ENCODE data around the gene GRID2IP. TPM values are rescaled to one million over a fixed set of nuclear protein-coding genes. Genes with fewer than 3 reads are reported as not detected.
"Not testable (repeated sequence)": the region's sequence is repeated elsewhere in the genome, so short reads cannot be mapped to it uniquely, and the experiment has no call there.

GRID2IP gene
- polyA plus RNA-seq, 4 donors: 0.51 to 1.5 (median 0.84) TPM

DNA sequence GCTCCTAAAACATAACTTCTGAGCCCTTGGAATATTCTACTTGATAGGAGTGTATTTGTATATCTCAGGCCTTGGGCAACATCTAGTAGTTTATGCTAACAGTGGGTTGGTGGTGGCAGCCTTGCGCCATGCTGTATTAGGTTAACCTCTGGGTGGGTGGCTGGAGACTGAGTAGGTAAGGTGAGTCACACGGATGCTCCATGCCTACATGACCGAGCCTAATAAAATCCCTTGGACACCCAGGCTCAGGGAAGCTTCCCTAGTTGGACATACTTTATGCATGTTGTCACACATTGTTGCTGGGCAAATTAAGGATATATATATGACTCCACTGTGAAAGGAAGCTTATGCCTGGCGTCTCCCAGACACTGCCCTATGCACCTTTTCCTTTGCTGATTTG lies 97.5 kb downstream of the GRID2IP start:
- no peak for DNase-seq (ENCODE audit: low read depth in 4 of 4, low spot score in 2 of 4)

GRCh38 chr7:6451224-6451705 lies 100.0 kb downstream of the GRID2IP start:
- DNase-seq (ENCODE audit: low read depth in 4 of 4, low spot score in 2 of 4): no peak

DNA sequence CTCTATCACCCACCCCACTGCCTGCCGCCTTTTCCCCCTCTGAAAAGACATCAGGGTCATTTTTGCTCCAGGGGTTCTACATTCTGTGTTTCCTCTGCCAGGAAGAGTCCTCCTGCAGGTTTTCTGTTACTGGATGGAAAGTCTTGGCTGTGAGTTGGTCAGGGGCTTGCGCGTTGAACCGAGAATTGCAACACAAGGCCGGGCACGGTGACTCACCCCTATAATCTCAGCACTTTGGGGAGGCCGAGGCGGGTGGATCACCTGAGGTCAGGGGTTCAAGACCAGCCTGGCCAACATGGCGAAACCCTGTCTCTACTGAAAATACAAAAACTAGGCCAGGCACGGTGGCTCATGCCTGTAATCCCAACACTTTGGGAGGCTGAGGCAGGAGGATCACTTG lies 100.7 kb downstream of the GRID2IP start:
- not testable (repeated sequence) for DNase-seq (ENCODE audit: low read depth in 4 of 4, low spot score in 2 of 4)

DNA sequence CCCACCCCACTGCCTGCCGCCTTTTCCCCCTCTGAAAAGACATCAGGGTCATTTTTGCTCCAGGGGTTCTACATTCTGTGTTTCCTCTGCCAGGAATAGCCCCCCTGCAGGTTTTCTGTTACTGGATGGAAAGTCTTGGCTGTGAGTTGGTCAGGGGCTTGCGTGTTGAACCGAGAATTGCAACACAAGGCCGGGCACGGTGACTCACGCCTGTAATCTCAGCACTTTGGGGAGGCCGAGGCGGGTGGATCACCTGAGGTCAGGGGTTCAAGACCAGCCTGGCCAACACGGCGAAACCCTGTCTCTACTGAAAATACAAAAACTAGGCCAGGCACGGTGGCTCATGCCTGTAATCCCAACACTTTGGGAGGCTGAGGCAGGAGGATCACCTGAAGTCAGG lies 101.4 kb downstream of the GRID2IP start:
- not testable (repeated sequence) for DNase-seq (ENCODE audit: low read depth in 4 of 4, low spot score in 2 of 4)

GRCh38 chr7:6448943-6449543 lies 102.2 kb downstream of the GRID2IP start:
- DNase-seq (ENCODE audit: low read depth in 4 of 4, low spot score in 2 of 4): no peak

GRCh38 chr7:6447581-6448199 lies 103.6 kb downstream of the GRID2IP start, which contains the start of gene DAGLB:
Gene DAGLB, minus strand, starts transcription at chr7:6447954. Its CDS starts 112 bp downstream, at chr7:6447842.
- peak; percentile 86 to 91 (median 88) for DNase-seq (ENCODE audit: low read depth in 4 of 4, low spot score in 2 of 4)

Other genes starting within 250 kb of the GRID2IP start
- gene FAM220A, start 202.5 kb downstream of the GRID2IP start, polyA plus RNA-seq (ENCODE audit: insufficient read length in 4 of 4): 10 to 100 TPM; 20.1 to 26.3 (median 22.3) TPM
- 100 to 1,000 TPM; 269 to 285 (median 281) TPM for gene RAC1, start 176.9 kb downstream of the GRID2IP start, polyA plus RNA-seq (ENCODE audit: insufficient read length in 4 of 4)
- gene DAGLB, start 103.5 kb downstream of the GRID2IP start, polyA plus RNA-seq (ENCODE audit: insufficient read length in 4 of 4): 10 to 100 TPM; 14.0 to 20.4 (median 16.3) TPM
- gene KDELR2, start 67.3 kb downstream of the GRID2IP start, polyA plus RNA-seq (ENCODE audit: insufficient read length in 4 of 4): 100 to 1,000 TPM; 171 to 196 (median 192) TPM
- gene ZDHHC4, start 26.0 kb upstream of the GRID2IP start, polyA plus RNA-seq (ENCODE audit: insufficient read length in 4 of 4): 10 to 100 TPM; 77.1 to 87.0 (median 82.0) TPM
- 10 to 100 TPM; 32.6 to 48.3 (median 40.6) TPM for gene INTS15, start 38.6 kb upstream of the GRID2IP start, polyA plus RNA-seq (ENCODE audit: insufficient read length in 4 of 4)
- 10 to 100 TPM; 14.1 to 20.5 (median 17.3) TPM for gene ZNF853, start 64.1 kb upstream of the GRID2IP start, polyA plus RNA-seq (ENCODE audit: insufficient read length in 4 of 4)
- 10 to 100 TPM; 35.5 to 60.3 (median 46.4) TPM for gene ZNF316, start 85.9 kb upstream of the GRID2IP start, polyA plus RNA-seq (ENCODE audit: insufficient read length in 4 of 4)
- gene ZNF12, start 155.5 kb upstream of the GRID2IP start, polyA plus RNA-seq (ENCODE audit: insufficient read length in 4 of 4): 10 to 100 TPM; 36.0 to 41.5 (median 38.2) TPM
- gene RSPH10B2, start 202.6 kb upstream of the GRID2IP start, polyA plus RNA-seq (ENCODE audit: insufficient read length in 4 of 4): 1 to 10 TPM in 1 of 4 donors, under 1 TPM in 2, not detected in 1; 0.32 to 2.1 (median 0.86) TPM